Amygdala (tissue), 56 donors: ENCODE measurements around the gene TMEM169.
A peak's percentile ranks its signal among the peaks of the same experiment; 100 is the strongest.

Source experiments
- DNase-seq, 56 donors: peaks; one replicate each; lab custom pipeline; 2025; lab: John Stamatoyannopoulos, UW

Gene TMEM169

DNA sequence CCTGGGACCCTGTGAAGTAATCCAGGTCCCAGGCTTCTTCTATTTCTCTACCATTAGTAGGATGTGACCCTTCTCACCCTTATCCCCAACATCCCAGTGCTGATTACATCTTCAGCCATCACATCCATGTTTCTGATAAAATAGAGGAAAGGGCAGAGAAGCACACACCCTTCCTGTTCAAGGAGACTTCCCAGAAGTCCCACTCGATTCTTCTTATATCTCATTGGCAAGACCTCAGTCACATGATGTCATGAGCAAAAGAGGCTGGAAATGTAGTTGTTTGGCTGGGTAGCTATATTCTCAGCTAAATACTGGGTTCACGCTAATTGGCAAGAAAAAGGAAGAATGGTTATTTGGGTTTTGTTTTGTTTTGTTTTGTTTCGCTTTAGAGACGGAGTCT is 19.4 kb downstream of the TMEM169 start:
- no peak for DNase-seq

DNA sequence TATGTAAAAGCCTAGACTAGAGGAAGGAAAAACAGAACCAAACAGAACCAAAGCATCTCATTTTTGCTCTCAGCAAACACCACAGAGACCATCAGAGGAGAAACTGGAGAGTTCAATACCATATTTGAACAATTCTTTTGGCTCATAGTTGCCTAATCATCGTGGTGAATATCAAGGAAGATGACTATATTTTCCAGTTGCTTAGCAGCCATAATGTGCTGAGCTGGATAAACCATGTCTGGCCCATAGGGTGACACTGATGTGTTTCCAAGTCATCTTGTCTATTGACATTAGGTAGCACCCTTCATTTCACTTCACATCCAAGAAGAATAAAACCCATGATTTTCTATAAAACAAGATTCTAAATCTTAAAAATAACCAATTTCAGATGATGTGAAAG is 21.5 kb downstream of the TMEM169 start:
- DNase-seq: no peak

DNA sequence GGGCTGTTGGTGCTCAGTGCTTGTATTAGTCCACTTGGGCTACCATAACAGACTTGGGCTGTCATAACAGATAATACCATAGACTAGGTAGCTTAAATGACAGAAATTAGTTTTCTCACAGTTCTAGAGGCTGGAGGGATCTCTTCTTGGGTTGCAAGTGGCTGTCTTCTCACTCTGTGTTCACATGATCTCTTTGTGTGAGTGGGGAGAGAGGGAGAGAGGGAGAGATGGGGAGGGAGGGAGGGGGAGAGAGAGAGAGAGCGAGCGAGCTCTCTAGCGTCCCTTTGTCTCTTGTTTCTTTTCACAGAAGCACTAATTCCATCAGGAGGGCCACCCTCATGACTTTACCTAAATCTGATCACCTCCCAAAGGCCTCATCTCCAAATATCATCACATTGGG is 23.0 kb downstream of the TMEM169 start:
- DNase-seq: peak in 5 of 56 donors; percentile 1 to 30 (median 20)

DNA sequence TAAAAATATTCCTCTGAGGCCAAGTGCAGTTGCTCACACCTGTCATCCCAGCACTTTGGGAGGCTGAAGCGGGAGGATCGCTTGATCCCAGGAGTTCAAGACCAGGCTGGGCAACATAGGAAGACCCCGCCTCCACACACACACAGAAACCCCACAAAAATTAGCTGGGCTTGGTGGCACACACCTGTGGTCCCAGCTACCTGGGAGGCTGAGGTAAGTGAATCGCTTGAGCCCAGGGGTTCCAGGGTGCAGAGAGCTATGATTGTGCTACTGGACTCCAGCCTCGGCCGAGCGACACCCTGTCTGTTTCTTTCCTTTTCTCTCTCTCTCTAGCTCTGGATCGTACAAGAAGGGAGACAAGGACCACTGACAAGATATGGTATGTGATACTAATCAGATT is 25.6 kb downstream of the TMEM169 start:
- no peak for DNase-seq

DNA sequence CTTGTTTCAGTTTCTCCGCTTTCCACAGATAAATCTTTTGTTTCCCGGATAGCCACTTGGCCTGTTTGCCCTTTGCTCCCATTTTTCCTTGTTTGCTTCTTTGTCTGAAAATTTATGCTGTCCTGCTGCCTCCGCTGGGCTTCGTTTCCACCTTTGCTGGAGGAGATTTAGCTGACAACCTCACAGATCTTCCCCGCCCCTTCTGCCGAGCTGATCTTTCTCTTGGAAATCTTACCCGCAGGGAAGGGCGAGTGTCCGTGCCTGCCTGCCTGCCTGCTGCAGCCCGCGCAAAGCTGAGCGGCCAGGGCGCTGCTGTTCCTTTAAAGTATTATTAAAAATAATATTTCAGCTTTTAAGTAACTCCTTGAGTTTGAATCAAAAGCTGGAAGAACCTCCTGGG is 26.0 kb downstream of the TMEM169 start:
- DNase-seq: no peak

DNA sequence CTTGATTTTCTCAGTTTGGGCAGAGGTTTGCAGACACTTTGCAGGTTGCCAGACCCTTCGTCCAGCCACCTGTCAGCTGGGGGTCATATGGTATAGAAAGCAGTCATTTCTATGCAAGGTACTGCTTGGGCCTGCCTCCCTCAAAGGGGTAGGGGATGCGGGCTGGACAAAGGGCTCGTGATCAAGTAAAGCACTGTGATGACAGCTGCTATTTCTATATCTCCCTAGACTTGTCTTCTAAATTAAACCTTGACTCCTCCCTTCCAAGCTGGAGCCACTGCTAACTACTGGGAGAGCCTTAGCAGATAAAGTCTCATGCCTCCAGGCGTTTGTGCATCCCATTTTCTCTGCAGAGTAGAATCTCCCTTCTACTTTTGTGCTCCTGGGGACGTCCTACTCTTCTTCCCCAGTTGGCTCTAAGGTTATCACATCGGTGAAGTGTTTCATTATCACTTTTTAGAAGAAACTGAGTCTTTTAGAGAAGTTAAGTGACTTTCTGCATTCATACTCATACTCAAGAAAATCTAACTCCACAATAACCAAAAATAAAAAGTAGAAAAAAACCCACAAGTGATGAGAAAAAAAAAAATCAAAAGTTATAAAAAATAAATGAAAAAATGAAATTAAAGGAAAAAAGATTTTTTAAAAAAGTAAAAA is 26.7 kb downstream of the TMEM169 start:
- no peak for DNase-seq

DNA sequence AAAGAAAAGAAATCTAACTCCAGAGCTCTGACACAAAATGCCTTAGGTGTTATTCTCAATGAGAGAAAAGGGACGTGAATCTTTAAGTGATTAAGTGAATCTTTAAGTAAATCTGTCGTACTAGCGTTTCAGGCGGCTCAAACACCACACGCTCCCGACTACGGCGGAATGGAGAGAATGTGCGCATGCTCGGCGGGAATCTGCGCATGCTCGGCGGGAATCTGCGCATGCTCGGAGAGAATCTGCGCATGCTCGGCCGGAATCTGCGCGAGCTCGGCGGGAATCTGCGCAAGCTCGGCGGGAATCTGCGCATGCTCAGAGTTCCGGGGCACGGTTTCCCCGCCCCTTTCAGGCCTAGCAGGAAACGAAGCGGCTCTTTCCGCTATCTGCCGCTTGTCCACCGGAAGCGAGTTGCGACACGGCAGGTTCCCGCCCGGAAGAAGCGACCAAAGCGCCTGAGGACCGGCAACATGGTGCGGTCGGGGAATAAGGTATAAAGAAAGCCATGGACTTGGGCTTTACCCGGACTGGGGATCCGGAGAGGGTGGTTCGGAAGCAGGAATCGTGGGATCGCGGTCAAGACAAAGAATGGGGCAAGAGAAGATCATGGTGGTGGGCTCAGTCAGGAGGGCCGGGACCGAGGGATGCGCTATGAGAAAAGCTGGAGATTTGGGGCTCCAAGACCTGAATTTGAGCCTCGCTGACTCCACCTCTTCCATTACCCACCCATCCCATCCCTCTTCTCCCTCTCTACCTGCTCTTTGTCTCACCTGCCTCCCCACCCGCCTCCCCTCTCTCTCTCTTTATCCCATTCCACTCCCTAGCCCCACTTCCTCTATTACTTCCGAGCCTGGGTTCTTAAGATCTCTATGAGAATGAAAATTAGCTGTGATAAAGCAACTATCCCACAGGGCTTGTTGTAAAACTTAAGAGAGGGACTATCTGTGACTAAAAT is 27.5 kb downstream of the TMEM169 start, which contains the start of gene XRCC5:
XRCC5 (plus strand) TSS at position 382 of the 955 bp plus-strand sequence; CDS start at position 471, 89 bp downstream.
- peak; percentile 50 to 96 (median 86) for DNase-seq

DNA sequence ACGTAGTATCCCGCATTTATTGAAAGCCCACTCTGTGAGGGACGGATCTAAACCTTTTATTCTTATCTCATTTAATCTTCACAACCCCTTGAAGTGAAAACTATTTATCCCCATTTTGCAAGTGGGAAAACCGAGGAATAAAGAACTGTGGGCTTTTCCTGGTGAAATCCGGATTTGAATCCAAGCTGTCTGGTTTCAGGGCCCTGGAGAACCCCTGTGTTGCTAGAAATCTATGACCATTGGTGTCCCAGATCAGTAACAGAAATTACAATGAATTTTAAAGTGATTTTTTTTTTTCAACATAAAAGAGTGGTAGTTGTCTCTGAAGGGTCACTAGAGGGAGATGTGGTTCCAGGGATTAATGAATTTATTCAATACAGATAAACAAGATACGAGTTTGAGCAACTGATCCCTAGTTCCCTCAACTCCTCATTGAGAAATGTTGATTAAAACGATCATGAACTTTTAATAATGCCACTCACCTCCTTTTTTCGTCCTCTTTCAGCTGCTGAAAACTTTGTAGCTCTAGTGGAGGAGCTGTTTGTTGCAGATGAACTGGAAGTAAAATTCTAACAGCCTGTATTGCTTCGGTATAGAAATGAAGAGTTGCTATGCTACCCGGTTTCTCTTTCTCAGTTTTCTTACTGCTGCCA is 28.4 kb downstream of the TMEM169 start:
- no peak for DNase-seq

DNA sequence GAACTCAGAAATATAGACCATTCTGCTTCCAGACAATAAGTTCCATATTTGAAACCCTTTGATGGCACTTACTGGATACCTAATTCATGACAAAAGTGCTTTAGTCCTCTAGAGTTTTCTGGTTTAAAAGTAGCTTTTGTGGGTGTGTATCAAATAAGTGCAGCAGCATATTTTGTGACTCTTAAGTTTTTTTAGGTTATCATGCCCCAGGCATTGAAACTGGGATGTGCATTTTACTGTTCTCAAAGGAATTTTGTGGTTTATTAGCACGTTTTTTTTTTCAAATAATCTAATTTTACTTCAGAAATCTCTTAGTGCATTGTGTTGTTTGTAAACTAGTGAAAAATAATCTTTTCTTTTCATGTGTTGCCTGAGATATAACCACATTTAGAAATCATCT is 28.9 kb downstream of the TMEM169 start:
- DNase-seq: no peak

DNA sequence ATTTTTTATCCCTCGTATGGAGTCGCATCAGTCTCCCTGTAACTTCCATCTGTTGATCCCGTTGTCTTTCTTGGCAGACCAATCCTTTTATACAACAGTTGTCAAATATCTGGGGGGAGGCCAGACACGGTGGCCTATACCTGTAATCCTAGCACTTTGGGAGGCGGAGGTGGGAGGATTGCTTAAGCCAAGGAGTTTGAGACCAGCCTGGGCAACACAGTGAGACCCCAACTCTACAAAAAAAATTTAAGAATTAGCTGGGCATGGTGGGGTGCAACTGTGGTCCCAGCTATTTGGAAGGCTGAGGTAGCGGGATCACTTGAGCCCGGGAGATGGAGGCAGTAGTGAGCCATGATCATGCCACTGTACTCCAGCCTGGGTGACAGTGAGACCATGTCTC is 29.4 kb downstream of the TMEM169 start:
- no peak for DNase-seq

DNA sequence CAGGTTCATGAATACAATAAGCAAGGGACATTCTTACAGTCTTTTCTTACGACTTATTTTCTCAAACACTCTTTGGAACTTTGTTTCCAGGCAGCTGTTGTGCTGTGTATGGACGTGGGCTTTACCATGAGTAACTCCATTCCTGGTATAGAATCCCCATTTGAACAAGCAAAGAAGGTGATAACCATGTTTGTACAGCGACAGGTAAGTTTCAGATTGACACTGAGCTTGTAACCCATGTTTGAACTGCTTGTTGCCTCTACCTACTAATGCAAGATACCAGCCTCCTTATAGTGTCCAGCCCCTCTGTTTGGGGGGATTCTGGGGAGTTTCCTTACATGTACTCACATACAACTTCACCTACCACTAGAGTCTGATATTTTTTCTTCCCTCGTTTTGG is 31.2 kb downstream of the TMEM169 start:
- DNase-seq: no peak

DNA sequence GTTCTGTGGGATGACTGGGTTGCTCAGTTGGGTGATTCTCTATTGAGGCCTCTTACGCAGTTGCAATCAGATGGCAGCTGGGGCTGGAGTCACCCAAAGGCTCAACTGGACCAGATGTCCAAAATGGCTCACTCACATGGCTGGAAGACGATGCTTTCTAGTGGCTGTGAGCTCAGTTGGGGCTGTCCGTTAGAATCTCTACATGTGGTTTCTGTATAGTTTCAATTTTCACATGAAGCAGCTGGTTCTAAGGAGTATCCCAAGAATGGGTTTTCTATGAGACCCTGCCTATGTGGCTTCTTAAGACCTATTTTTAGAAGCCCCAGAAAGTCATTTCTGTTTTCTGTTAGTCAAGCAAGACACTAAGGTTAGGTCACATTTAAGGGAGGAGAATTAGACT is 31.9 kb downstream of the TMEM169 start:
- DNase-seq: no peak

DNA sequence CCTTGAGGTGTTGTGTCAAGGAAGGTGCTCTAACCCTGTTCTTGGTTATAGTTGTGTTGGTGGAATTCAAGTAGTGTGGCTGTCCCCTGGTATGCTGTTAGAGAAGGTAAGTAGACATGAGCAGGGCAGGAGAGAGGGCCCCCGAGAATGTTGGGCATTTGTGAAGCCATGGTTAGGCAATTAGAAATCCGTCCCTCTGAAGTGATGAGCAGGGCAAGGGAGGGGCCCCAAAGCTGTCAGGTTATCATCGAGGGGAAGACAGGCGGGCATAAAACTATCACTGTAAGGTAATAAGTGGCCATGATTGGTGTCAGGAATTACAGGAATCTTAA is 32.6 kb downstream of the TMEM169 start:
- peak in 1 of 56 donors; percentile 36 for DNase-seq

DNA sequence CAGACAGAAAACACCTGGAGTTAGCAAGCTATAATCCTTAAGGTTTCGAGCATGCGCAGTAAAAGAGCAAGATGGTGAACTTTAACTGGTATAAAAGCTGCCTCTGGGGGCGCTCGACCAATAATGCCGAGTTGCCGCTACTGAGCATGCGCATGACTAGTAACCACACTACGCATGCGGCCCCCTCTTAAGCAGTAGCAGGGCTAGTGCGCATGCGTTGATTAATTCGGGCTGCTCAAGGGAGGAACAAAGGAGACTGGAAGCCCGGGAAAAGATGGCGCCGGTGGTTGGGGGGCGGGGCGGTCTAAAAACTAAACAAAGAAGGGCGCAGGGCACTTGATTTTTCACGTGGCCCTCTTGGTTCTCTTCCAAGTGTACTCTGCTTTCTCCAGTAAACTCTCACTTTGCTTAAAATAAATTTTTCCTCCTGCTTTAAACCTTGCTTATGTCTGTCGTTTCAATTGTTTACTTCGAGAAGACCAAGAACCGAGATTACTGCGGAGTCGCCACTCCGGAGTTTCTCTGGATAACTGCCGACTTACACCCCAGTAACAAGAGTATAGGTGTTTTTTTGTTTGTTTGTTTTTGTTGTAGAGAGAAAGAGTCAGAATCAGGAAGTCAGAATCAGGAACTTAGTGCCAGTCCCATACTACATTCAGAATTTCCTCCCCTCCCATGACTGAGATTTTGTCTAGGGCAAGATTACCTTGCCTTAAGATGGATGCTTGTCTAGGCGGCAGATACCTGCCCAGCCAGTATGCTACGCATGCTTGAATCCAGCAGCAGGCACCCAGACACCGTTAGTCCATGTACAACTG is 33.2 kb downstream of the TMEM169 start:
- DNase-seq: peak; percentile 60 to 98 (median 88)

DNA sequence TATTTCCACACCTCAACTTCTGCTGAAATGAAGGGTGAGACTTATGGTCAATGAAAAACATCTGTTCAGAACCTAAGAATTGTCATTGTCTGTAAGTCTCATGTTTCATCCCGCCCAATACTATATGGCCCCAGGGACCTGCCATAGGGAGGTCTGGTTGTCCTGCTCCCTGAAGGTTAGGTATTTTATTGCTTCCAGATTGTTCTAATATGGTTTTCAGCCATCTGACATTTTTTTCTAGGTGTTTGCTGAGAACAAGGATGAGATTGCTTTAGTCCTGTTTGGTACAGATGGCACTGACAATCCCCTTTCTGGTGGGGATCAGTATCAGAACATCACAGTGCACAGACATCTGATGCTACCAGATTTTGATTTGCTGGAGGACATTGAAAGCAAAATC is 34.7 kb downstream of the TMEM169 start:
- no peak for DNase-seq

DNA sequence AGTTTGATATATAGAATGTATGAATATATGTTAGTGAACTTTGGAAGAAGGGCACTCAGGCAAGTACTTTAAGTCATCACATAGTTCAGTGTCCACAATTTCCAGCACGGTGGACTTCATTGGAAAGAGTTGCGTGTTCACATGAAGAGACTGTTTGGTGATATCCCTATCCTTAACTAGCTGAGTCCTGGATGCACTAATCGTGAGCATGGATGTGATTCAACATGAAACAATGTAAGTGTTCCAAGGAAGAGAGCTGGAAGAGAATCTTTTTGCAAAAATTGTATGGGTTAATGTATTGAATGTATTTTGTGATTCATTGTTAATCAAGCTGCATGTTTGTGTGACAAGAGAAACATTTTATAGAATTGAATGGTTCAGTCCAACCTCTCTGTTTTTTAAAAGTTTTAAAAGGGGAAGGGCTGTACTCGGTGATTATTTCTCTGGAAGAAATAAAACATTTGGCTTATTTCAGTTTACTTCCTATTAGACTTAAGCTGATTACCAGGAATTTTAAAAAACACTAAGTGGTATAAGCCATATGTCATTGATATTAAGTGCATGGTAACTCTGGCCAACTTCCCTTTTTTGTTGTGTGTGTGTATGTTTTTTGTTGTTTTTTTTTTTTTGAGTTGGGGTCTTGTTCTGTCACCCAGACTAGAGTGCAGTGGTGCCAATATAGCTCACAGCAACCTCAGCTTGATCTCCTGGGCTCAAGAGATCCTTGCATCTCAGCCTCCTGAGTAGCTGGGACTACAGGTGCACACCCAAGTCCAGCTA is 36.0 kb downstream of the TMEM169 start:
- DNase-seq: no peak

DNA sequence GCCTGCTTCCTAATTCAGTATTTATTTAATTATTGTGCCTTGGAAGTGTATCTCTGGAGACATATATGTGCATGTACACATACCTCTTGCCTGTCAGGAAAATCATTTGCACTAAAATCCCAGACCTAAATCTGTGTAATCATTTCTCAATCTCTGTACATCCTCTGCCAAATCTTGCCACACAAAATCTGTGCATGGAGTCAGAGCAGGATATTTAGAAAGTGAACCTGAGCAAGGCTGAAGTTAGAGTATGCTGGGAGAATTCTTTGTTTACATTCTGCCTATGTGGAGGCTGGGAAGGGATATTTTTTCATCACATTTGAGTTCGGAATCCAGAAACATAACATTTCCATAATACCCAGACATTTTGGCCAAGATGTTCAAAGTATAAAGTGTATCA is 36.8 kb downstream of the TMEM169 start:
- DNase-seq: no peak

DNA sequence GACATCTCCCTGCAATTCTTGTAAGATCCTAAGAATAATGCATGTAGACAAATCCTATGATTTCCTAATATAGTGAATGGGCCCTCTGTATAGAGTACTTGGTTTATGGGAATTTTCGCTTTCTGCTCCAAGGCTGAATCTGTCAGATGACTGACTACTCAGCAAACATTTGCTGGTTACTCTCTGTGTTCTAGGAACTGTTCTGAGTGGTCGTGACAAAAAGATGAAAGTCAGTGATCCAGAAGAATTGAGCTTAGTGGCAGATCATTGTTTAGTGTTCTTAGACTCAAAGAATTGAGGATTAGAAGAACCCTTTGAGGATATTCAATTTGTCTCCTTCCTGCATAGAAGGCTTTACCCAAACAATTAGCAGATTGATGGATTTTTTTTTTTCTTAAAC is 37.4 kb downstream of the TMEM169 start:
- no peak for DNase-seq

DNA sequence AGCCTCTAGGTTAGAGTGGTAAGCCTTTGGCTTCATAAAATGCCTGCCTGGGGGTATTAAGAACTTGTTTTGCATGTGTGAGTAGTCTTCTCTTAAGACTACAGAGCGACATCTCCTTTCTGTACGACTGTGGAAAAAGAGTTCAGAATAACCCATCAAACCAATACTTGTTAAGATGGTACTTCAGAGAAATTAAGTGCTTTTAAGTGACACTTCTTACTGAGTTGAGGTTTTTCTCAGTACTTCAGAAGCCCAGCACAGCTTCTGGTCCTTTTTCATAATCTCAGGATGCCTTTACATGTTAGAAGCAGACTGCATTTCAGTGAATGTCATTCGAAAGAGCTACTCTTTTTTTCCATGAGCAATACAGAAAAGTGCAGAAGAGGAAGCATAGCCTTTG is 38.3 kb downstream of the TMEM169 start:
- no peak for DNase-seq

DNA sequence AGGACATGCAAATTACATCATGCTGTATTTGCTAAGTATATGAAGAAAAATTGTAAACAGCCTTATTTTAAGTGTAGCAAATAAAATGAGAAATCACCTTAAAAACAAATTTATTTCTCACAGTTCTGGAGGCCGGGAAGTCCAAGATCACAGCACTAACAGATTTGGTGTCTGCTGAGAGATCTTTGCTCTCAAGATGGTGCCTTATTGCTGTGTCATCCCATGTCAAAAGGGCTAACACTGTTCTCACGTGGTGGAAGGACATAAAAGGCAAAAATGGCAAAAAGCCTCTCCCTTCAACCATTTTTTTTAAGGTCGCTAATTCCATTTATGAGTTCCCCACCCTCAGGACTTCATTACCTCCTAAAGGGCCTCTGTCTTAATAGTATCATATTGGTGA is 39.5 kb downstream of the TMEM169 start:
- no peak for DNase-seq
